ENCODE measurements around the gene INSRR.

The INSRR gene

GRCh38 chr1:156882543-156882942, 23.6 kb upstream of the INSRR start:
- TF ChIP-seq TAF1 (IDR thresholded peaks at IDR 0.05; ENCODE audit: low read depth) (no peak), CREB1 (IDR thresholded peaks at IDR 0.05; ENCODE audit: low read depth) (no peak)

GRCh38 chr1:156881663-156882062, 22.7 kb upstream of the INSRR start:
- TF ChIP-seq FOXM1 (IDR thresholded peaks at IDR 0.05; ENCODE audit: borderline replicate concordance, low read depth) (no peak), TCF12 (IDR thresholded peaks at IDR 0.05; ENCODE audit: low read depth) (no peak), CREB1 (IDR thresholded peaks at IDR 0.05; ENCODE audit: low read depth) (no peak), TAF1 (IDR thresholded peaks at IDR 0.05; ENCODE audit: low read depth) (no peak), USF1 (IDR thresholded peaks at IDR 0.05) (no peak), TEAD4 (IDR thresholded peaks at IDR 0.05) (no peak), MAX (IDR thresholded peaks at IDR 0.05) (no peak), YY1 (IDR thresholded peaks at IDR 0.05; ENCODE audit: low read depth) (no peak), EP300 (IDR thresholded peaks at IDR 0.05; ENCODE audit: borderline replicate concordance) (no peak), EGR1 (IDR thresholded peaks at IDR 0.05) (no peak), CEBPB (IDR thresholded peaks at IDR 0.05) (no peak), ZBTB7A (IDR thresholded peaks at IDR 0.05; ENCODE audit: low read depth) (no peak), RAD21 (IDR thresholded peaks at IDR 0.05; ENCODE audit: low read depth) (no peak), NFIC (IDR thresholded peaks at IDR 0.05) (no peak)
- TF ChIP-seq, protein P1, sequence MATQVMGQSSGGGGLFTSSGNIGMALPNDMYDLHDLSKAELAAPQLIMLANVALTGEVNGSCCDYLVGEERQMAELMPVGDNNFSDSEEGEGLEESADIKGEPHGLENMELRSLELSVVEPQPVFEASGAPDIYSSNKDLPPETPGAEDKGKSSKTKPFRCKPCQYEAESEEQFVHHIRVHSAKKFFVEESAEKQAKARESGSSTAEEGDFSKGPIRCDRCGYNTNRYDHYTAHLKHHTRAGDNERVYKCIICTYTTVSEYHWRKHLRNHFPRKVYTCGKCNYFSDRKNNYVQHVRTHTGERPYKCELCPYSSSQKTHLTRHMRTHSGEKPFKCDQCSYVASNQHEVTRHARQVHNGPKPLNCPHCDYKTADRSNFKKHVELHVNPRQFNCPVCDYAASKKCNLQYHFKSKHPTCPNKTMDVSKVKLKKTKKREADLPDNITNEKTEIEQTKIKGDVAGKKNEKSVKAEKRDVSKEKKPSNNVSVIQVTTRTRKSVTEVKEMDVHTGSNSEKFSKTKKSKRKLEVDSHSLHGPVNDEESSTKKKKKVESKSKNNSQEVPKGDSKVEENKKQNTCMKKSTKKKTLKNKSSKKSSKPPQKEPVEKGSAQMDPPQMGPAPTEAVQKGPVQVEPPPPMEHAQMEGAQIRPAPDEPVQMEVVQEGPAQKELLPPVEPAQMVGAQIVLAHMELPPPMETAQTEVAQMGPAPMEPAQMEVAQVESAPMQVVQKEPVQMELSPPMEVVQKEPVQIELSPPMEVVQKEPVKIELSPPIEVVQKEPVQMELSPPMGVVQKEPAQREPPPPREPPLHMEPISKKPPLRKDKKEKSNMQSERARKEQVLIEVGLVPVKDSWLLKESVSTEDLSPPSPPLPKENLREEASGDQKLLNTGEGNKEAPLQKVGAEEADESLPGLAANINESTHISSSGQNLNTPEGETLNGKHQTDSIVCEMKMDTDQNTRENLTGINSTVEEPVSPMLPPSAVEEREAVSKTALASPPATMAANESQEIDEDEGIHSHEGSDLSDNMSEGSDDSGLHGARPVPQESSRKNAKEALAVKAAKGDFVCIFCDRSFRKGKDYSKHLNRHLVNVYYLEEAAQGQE (IDR thresholded peaks at IDR 0.05; ENCODE audit: low read depth) = no peak

DNA sequence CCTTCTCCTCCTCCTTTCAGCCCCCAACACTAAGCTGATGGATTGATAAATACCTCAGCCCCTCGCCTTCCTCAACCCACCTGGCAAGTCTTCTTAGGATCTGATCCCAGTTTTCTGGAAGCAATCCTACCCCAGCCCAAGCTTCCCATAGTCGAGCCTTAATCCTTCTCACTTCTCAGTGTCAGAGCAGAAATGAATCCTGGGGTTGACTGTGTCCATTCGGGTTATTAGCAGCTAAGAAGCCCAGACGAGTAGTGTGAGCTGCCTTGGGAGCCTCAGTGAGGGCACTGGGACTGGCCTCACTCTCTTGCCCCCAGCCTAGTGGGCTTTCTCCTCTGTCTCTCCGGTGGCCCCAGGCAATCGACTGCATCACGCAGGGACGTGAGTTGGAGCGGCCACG, 22.2 kb upstream of the INSRR start:
- TF ChIP-seq TCF12 (IDR thresholded peaks at IDR 0.05; ENCODE audit: low read depth) (no peak), EP300 (IDR thresholded peaks at IDR 0.05; ENCODE audit: borderline replicate concordance) (no peak)

GRCh38 chr1:156880473-156880872, 21.6 kb upstream of the INSRR start:
- TF ChIP-seq ZBTB7A (IDR thresholded peaks at IDR 0.05; ENCODE audit: low read depth) = no peak
- no peak for TF ChIP-seq TEAD4 (IDR thresholded peaks at IDR 0.05)
- TF ChIP-seq EGR1 (IDR thresholded peaks at IDR 0.05) = no peak

- TF ChIP-seq TEAD4 (IDR thresholded peaks at IDR 0.05) = no peak
- TF ChIP-seq MAX (IDR thresholded peaks at IDR 0.05) = no peak
- TF ChIP-seq CEBPB (IDR thresholded peaks at IDR 0.05) = no peak
Measured at GRCh38 chr1:156879876-156880275, 21.0 kb upstream of the INSRR start.

DNA sequence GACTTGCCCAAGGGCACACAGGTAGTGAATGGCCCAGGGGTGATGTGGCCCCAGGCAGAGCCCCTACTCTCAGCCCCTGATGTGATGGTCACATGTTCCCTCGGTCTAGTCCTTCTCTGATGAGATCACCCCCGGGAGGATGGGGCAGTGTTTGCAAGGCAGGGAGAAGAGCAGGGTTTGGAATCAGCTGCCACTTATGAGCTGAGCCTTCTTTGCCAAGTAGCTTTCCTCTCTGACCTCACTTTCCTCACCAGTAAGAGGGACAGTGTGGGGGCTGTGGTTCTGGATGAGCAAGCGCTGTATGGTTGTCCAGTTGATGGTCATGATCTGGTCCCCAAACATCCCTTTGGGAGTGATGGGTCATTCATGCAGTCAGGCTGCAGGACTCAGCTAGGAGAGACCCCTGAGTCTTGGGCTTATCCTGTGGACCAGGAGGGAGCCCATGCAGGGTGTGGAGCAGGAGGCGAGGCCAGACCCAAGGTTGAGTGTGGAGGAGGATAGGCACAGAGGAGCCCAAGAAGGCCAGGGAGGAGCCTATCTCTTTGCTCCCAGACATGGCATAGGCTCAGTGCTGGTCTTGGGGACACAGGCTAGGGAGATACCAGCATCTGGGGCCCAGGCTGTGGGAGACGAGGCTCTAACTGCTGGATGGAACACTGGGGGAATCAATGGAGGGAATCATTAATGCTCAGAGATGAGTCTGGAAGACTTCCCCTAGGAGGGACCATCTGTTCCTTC, 18.7 kb upstream of the INSRR start:
- TF ChIP-seq FOXM1 (IDR thresholded peaks at IDR 0.05; ENCODE audit: borderline replicate concordance, low read depth) (no peak), CREB1 (IDR thresholded peaks at IDR 0.05; ENCODE audit: low read depth) (no peak), EGR1 (IDR thresholded peaks at IDR 0.05) (no peak), ZBTB7A (IDR thresholded peaks at IDR 0.05; ENCODE audit: low read depth) (no peak)

DNA sequence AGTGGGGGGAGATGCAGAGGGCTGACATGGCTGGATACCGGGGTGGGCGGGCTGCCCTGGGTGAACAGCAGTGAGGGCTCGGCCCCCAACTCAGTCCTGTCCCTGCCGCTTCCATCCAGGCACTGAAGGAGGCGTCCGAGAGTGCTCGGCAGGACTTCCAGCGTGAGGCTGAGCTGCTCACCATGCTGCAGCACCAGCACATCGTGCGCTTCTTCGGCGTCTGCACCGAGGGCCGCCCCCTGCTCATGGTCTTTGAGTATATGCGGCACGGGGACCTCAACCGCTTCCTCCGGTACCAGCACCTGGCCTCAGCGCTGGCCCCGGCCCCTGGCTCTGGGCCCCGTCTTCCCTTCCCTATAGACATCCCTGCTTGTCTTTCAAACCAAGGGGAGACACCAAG, 17.4 kb upstream of the INSRR start:
- TF ChIP-seq TAF1 (IDR thresholded peaks at IDR 0.05; ENCODE audit: low read depth) (no peak), TEAD4 (IDR thresholded peaks at IDR 0.05) (no peak), EGR1 (IDR thresholded peaks at IDR 0.05) (no peak), CREB1 (IDR thresholded peaks at IDR 0.05; ENCODE audit: low read depth) (no peak), YY1 (IDR thresholded peaks at IDR 0.05; ENCODE audit: low read depth) (no peak), RAD21 (IDR thresholded peaks at IDR 0.05; ENCODE audit: low read depth) (no peak), FOXM1 (IDR thresholded peaks at IDR 0.05; ENCODE audit: borderline replicate concordance, low read depth) (no peak), MAX (IDR thresholded peaks at IDR 0.05) (no peak), CEBPB (IDR thresholded peaks at IDR 0.05) (no peak), USF1 (IDR thresholded peaks at IDR 0.05) (no peak), NFIC (IDR thresholded peaks at IDR 0.05) (no peak)
- TF ChIP-seq, protein P1 (IDR thresholded peaks at IDR 0.05; ENCODE audit: low read depth) = no peak
